Measurements from ENCODE around the gene CLIC2. TPM values are rescaled to one million over a fixed set of nuclear protein-coding genes. Genes with fewer than 3 reads are reported as not detected.
"Not testable (repeated sequence)": the region's sequence is repeated elsewhere in the genome, so short reads cannot be mapped to it uniquely, and the experiment has no call there.

CLIC2 gene
- total RNA-seq (10 to 100 TPM in 4 of 10 donors, 1 to 10 TPM in 6; 4.3 to 24.2 (median 9.0) TPM), polyA plus RNA-seq (1 to 10 TPM; 6.4 to 9.4 TPM)
- long read RNA-seq, donor 1, partial matches to known transcripts: 0 of 4 reads
- long read RNA-seq, donor 1, other reads (novel, unspliced or antisense): 1 of 4 reads
- long read RNA-seq, donor 2, transcript CLIC2-202 (6 exons, 2,655 nt): major isoform, 6 of 8 reads
- long read RNA-seq, donor 2, partial matches to known transcripts: 0 of 8 reads
- long read RNA-seq, donor 2, other reads (novel, unspliced or antisense): 2 of 8 reads
- long read RNA-seq, donor 3, transcript CLIC2-202 (6 exons, 2,655 nt): major isoform, 20 of 23 reads
- long read RNA-seq, donor 3, partial matches to known transcripts: 2 of 23 reads
- long read RNA-seq, donor 3, other reads (novel, unspliced or antisense): 1 of 23 reads

DNA sequence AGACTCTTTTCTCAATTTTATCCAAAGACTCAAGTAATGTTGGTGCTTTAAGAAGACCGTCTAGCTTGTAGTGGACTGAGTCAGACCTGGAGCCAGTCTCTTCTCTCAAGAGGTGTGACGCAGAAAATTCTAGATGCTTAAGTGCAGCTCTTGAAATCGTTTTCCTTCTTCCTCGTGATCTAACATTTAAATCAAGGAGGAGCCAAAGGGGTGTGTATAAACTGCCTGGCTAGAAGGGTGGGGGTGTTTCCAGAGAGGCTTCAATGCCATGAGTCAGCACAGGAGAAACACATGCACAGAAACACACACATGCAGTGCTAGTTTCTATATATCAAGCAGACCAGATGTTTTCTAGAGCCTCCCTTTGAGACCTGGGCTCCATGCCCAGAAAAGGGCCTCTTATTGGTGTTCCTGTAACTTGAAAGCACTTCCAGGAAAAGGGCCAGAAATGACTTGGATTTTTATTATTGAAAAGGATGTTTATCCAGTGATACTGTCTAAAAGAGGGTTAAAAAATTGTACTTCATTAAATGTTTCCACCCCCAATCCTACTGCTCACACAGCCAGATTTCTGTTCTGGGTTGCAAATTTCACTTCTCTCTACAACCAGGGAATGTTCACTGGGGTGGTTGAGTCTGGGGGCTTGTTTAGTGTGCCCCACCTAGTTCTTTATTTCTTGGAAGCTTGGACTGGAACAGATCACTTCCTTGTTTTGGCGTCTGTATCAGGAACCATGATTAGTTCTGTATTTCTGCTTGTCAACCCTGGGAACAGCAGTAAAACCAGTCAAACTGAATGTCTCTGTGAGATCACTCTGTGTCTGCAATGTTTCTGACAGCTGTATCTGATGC lies at the start of gene CLIC2:
CLIC2 (minus strand) TSS at position 129 of the 851 bp plus-strand sequence. CDS start 187 bp downstream, outside the sequence.
- intact Hi-C loops (cut with DNase I): no loop called here
- DNase-seq: peak in 1 of 2 donors; percentile 40
- WGBS, 2 donors: 17 to 36% methylated on average over 5 of the region's 5 CpGs
- no peaks in the 10 kb centered on the region for H3K36me3 ChIP-seq
- peak within 1 kb of the TSS in 9 of 10 donors; percentile 16 to 83 (median 70) for H3K27ac ChIP-seq
- peak; percentile 79 to 95 (median 92) for ATAC-seq
- H3K4me3 ChIP-seq: peak within 1 kb of the TSS; percentile 8 to 59 (median 51)
- H3K27me3 ChIP-seq: no peaks in the 10 kb centered on the region
- no peaks in the 10 kb centered on the region for H3K9me3 ChIP-seq
- TF ChIP-seq CTCF (IDR thresholded peaks at IDR 0.05): no peak
- peaks cover 0 to 7% (median 0%) of the 10 kb centered on the region in 9 donors for H3K4me1 ChIP-seq

- DNase-seq; H3K27me3 ChIP-seq; H3K9me3 ChIP-seq; H3K27ac ChIP-seq; H3K36me3 ChIP-seq; H3K4me3 ChIP-seq; H3K4me1 ChIP-seq; intact Hi-C loops (cut with DNase I): not testable (repeated sequence)
- no CpG with 5 or more reads among the region's 64 CpGs for WGBS, 2 donors
- ATAC-seq: peak; percentile 55 to 76 (median 70)
Observed at GRCh38 chrX:155382529-155382967, 48.1 kb upstream of the CLIC2 start.

GRCh38 chrX:155381843-155382528 lies 47.6 kb upstream of the CLIC2 start, which contains the start of gene F8A2:
F8A2 (plus strand) TSS chrX:155382095; CDS start chrX:155382115, 20 bp downstream.
- H3K9me3 ChIP-seq; DNase-seq; H3K36me3 ChIP-seq; intact Hi-C loops (cut with DNase I); H3K4me1 ChIP-seq; H3K27me3 ChIP-seq; H3K27ac ChIP-seq; H3K4me3 ChIP-seq: not testable (repeated sequence)
- ATAC-seq: peak; percentile 74 to 89 (median 82)
- no CpG with 5 or more reads among the region's 90 CpGs for WGBS, 2 donors

DNA sequence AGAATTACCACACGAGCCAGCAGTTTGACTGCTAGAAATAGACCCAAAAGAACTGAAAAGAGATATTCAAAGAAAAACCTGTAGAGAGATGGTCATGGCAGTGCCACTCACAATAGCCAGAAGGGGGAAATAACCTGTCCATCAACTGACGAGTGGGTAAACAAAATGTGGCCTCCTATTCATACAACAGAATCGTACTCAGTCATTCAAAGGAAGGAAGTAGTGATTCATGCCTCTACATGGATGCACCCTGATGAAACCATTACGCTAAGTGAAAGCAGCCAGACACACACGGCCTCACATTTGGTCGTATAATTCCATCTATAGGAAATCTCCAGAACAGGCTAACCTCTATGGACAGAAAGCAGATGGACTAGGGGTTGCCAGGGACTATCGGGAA lies 45.4 kb upstream of the CLIC2 start:
- intact Hi-C loops (cut with DNase I); H3K27me3 ChIP-seq; H3K27ac ChIP-seq; H3K9me3 ChIP-seq; H3K4me3 ChIP-seq; DNase-seq; H3K36me3 ChIP-seq; H3K4me1 ChIP-seq; ATAC-seq: not testable (repeated sequence)
- no CpG with 5 or more reads among the region's 7 CpGs for WGBS, 2 donors

DNA sequence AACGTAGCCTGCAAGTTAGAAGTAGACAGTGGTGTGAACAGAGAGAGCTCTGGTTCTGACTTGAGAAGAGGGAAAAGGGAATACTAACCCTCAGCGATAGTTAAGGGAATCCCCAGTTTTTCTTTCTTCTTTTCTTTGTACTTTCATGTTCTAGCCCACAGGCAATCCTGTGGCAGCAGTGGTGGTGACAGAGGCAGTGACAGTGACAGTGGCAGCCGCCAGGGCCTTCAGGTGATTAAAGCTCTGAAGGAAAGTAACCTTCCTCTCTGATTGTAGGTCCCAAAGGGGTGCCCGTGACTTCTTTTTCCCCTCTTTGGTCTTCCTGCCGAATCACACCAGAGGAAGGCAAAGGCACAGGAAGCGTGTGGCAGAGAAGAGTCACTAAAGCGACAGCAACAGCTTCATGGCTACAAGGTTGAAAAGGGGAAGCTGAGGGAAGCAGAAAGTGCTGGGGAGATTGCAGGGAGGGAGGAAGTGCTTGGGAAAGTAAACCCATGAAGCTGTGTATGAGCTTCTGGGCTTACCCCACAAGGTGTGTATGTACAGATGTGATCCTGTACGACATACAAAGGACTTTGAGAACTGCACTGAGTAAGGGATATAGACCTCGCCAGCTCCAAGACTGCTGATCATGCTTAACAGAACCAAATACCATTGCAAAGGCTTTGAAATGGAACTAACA lies 39.5 kb upstream of the CLIC2 start:
- DNase-seq; H3K36me3 ChIP-seq; H3K9me3 ChIP-seq; H3K27ac ChIP-seq; intact Hi-C loops (cut with DNase I); H3K27me3 ChIP-seq; ATAC-seq; H3K4me1 ChIP-seq; H3K4me3 ChIP-seq: not testable (repeated sequence)
- WGBS, 2 donors: no CpG with 5 or more reads among the region's 9 CpGs

DNA sequence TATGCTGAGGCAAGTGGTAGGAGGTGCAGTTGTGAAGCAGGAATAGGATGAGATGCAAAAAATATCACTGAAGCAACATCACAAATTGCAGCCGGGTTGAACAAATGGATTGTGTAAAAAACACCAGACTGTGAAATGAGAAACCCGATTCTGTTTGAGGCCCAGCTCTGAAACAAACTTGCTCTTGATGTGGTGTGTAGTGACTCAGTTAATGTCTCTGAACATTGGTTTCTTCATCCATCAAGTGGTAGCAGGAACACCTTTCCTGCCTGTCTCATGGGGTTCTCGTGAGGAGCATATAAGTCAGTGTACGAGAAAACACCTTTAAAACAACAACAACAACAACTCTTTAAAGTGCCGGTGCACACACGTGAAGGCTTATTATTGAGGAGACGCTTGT lies 29.3 kb upstream of the CLIC2 start:
- no CpG with 5 or more reads among the region's 7 CpGs for WGBS, 2 donors
- H3K27me3 ChIP-seq; intact Hi-C loops (cut with DNase I); H3K4me1 ChIP-seq; DNase-seq; H3K4me3 ChIP-seq; ATAC-seq; H3K9me3 ChIP-seq; H3K27ac ChIP-seq; H3K36me3 ChIP-seq: not testable (repeated sequence)

DNA sequence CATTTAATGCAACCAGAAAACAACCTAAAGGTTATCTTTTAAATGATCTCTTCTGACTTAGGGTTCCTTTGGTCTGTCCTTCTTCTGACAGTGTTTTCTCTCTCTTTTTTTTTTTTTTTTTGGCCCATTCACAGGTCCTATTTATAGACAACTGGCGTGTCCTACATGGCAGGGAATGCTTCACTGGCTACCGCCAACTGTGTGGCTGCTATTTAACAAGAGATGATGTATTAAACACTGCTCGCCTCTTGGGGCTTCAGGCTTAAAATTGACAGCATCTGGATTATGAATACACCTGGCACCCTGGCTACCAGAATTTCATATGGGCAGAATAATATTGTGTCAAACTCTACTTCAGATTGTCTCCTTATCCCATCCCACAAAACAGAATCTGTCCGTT lies 15.0 kb upstream of the CLIC2 start:
- WGBS, 2 donors: no CpG with 5 or more reads among the region's 4 CpGs
- ATAC-seq: peak in 2 of 8 donors; percentile 58 to 72
- H3K36me3 ChIP-seq; H3K4me1 ChIP-seq; H3K27me3 ChIP-seq; intact Hi-C loops (cut with DNase I); H3K9me3 ChIP-seq; DNase-seq; H3K4me3 ChIP-seq; H3K27ac ChIP-seq: not testable (repeated sequence)

- DNase-seq; H3K27ac ChIP-seq; H3K36me3 ChIP-seq; H3K27me3 ChIP-seq; H3K4me3 ChIP-seq; H3K4me1 ChIP-seq; intact Hi-C loops (cut with DNase I); H3K9me3 ChIP-seq; ATAC-seq: not testable (repeated sequence)
- WGBS, 2 donors: no CpG with 5 or more reads among the region's 1 CpG
Observed at GRCh38 chrX:155345689-155346088, 11.3 kb upstream of the CLIC2 start.

GRCh38 chrX:155335337-155335712 lies 911 bp upstream of the CLIC2 start:
- H3K4me1 ChIP-seq; H3K36me3 ChIP-seq; H3K4me3 ChIP-seq; ATAC-seq; intact Hi-C loops (cut with DNase I); DNase-seq; H3K9me3 ChIP-seq; H3K27me3 ChIP-seq: not testable (repeated sequence)
- WGBS, 2 donors: 33 to 43% methylated on average over 1 of the region's 1 CpG
- H3K27ac ChIP-seq: peak overlapping the region in 7 of 10 donors; percentile 19 to 83 (median 70)

Measured in heart right ventricle (tissue), 16 donors.